MM.1S (cell line): ENCODE results near the gene POM121L2.
A peak's percentile ranks its signal among the peaks of the same experiment; 100 is the strongest.

Source experiments
- EZH2 ChIP-seq: fragments of 300-600 bp; sonication (generic); optimal IDR thresholded peaks from 2 replicates; pipeline ENCODE3; 2017; ENCODE audit warnings: low read depth, mild to moderate bottlenecking, antibody characterized with exemption, low read length, mixed read lengths
- TF ChIP-seq, protein P1 (sequence below): fragments of 300-600 bp; sonication (generic); IDR thresholded peaks from 2 replicates; pipeline ENCODE4 v1.5.1; 2016; ENCODE audit warnings: antibody characterized with exemption, low read length, mixed read lengths

DNA sequence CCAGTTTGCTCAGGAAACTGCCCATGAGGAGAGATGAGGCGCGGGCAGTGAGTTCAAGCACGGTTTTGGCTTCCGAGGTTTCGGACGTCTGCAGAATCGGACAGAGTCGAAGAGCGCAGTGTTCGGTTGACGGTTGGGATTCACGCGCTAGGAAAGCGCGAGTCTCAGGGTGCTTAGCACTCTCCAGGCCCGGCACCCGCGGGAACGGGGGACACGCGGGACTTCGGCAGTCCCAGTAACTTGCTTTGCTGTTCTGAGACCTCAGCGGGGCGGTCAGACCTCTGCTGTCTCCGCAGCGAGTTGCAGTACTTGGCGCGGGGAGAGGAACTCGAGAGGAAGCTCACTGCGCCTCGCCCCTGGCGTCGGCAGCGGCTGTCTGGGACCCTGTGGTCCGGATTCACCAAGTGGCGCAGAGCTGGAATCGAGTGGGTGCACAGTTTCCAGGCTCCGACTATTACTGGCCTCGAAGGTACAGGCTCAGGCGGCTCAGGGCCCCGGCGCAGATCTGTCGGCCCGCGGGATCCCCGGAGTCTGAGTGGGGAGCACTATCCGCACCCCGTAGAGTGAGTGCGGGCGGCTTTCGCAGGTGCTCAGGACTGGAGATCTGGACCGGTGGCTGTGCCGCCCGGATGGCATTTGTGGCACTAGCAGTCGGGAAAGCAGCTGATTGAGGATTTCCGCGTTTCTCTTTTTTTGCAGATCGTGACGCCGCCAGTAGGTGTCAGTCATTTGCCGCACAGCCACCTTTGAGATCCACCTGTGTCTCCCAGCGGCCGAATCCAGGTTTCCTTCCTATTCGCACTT lies at the start of gene POM121L2:
- TF ChIP-seq, protein P1, sequence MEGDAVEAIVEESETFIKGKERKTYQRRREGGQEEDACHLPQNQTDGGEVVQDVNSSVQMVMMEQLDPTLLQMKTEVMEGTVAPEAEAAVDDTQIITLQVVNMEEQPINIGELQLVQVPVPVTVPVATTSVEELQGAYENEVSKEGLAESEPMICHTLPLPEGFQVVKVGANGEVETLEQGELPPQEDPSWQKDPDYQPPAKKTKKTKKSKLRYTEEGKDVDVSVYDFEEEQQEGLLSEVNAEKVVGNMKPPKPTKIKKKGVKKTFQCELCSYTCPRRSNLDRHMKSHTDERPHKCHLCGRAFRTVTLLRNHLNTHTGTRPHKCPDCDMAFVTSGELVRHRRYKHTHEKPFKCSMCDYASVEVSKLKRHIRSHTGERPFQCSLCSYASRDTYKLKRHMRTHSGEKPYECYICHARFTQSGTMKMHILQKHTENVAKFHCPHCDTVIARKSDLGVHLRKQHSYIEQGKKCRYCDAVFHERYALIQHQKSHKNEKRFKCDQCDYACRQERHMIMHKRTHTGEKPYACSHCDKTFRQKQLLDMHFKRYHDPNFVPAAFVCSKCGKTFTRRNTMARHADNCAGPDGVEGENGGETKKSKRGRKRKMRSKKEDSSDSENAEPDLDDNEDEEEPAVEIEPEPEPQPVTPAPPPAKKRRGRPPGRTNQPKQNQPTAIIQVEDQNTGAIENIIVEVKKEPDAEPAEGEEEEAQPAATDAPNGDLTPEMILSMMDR: peak; percentile 70
- TF ChIP-seq EZH2: no peak
